ENCODE results near the gene TMPRSS3. TPM values are rescaled to one million over a fixed set of nuclear protein-coding genes. Genes with fewer than 3 reads are reported as not detected.
A peak's percentile ranks its signal among the peaks of the same experiment; 100 is the strongest.

The TMPRSS3 gene
- total RNA-seq, 1 donor from 2014 or later = not detected

DNA sequence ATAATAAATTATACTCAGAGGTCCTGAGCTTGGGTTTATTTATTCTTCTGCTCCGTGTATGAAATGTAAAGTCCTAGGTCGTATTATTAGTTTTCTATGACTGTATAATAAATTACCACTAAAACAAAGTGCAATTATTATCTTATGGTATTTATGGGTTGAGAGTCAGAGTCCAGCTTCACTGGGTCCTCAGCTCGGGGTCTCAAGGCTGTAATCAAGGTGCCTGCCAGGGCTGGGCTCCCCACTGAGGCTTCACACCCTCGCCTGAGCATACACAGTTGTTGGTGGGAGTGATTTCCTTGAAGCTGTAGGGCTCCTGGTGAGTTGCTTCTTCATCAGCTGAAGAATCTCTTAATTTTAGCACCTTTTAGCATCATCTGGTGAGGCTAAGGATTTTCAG, 23.0 kb upstream of the TMPRSS3 start:
- CTCF ChIA-PET = no interaction called here

GRCh38 chr21:42417533-42417932, 21.7 kb upstream of the TMPRSS3 start:
- TF ChIP-seq CTCF (IDR thresholded peaks at IDR 0.05) = no peak
- ATAC-seq (ENCODE audit: low read depth) (no peak), DNase-seq (no peak)
- Mint-ChIP-seq H3K4me1 (peaks cover 34% of the 10 kb centered on the region), H3K27me3 (peaks cover 4% of the 10 kb centered on the region), H3K9me3 (no peaks in the 10 kb centered on the region), H3K4me3 (no peak overlapping the region), H3K36me3 (ENCODE audit: low read depth) (no peaks in the 10 kb centered on the region), H3K27ac (no peak overlapping the region)
- ChIA-PET CTCF (no interaction called here), POLR2A (no interaction called here)
- intact Hi-C loops (cut with micrococcal nuclease) = no loop called here

More for the DNA sequence above, 23.0 kb upstream of the TMPRSS3 start:
- POLR2A ChIA-PET = no interaction called here
- Mint-ChIP-seq H3K4me3 (no peak overlapping the region), H3K4me1 (peaks cover 31% of the 10 kb centered on the region), H3K36me3 (ENCODE audit: low read depth) (no peaks in the 10 kb centered on the region), H3K27me3 (peaks cover 15% of the 10 kb centered on the region), H3K27ac (no peak overlapping the region), H3K9me3 (no peaks in the 10 kb centered on the region)
- no peak for TF ChIP-seq CTCF (IDR thresholded peaks at IDR 0.05)
- DNase-seq (no peak), ATAC-seq (ENCODE audit: low read depth) (no peak)
- intact Hi-C loops (cut with micrococcal nuclease) = no loop called here

DNA sequence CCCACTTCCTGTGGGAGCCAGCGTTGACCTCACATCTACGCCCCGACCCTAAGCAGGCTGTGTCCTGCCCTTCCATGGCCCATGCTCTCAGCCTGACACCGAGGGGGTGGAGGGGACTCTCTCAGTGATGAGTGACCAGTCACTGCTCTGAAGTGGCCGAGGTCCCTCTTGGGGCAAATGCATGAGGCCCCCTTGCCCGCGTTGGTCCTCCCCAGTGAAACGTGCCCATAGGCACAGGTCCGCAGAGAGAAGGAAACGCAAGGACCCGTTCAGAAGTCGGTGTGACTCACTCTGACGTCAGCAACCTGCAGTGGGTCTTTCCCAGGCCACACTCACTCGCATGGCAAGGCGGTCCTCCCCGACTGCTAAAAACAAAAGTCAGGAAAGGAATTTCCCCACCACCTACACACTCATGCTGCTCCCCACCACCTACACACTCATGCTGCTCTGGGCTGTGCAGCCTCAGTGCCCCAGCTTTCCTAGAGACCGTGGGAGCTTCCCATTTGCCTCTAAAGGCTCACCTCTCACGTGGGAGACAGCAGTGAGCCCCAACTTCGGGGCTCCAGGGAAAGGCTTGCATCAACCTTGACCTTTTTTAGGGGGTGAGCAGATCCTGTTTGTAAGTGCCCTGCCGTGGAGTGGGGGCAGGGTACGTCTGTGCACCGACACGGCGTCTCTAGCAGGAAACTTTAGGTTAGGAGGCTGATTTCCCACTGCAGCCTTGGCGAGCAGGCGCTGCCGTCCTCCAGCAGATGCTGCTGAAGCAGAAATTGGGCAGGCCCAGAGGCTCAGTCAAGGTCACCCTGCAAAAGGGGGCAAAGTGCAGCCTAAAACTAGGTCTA, 19.3 kb upstream of the TMPRSS3 start:
- ChIA-PET CTCF (no interaction called here), POLR2A (interaction anchor here (0.7 kb wide), 1 partner anchor 22 kb away, joined by 3 read pairs; no protein-coding TSS in a partner anchor)
- Mint-ChIP-seq H3K36me3 (ENCODE audit: low read depth) (no peaks in the 10 kb centered on the region), H3K4me3 (peak overlapping the region; percentile 70), H3K27ac (peak overlapping the region; percentile 84), H3K9me3 (no peaks in the 10 kb centered on the region), H3K4me1 (peaks cover 38% of the 10 kb centered on the region), H3K27me3 (peaks cover 4% of the 10 kb centered on the region)
- no peak for TF ChIP-seq CTCF (IDR thresholded peaks at IDR 0.05)
- ATAC-seq (ENCODE audit: low read depth) = peak; percentile 86
- intact Hi-C loops (cut with micrococcal nuclease) = loop anchor here (1.0 to 2.0 kb wide), 5 partner anchors 14 to 121 kb away; no protein-coding TSS in a partner anchor
- peak; percentile 62 for DNase-seq

DNA sequence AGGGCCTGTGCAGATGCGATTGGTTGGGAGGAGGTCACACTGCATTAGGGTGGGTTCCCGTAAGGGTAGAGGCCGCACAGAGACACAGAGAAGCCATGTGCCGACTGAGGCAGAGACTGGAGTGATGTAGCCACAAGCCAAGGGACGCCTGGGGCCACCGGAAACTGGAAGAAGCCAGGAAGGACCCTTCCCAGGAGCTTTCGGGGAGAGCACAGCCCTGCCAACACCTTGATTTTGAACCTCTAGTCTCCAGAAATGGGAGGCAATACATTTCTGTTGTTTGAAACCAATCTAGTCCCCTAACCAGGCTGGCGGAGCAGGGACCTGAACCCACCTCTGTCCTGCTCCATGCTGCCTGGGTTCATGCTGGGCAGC, 18.7 kb upstream of the TMPRSS3 start:
- no peak for TF ChIP-seq CTCF (IDR thresholded peaks at IDR 0.05)
- intact Hi-C loops (cut with micrococcal nuclease) = loop anchor here (2.0 kb wide), 2 partner anchors 14 to 22 kb away; no protein-coding TSS in a partner anchor
- ATAC-seq (ENCODE audit: low read depth) (no peak), DNase-seq (no peak)
- peaks cover 38% of the 10 kb centered on the region for H3K4me1 Mint-ChIP-seq
- H3K4me3 Mint-ChIP-seq = peak overlapping the region; percentile 70
- ChIA-PET CTCF (no interaction called here), POLR2A (interaction anchor here (0.7 kb wide), 1 partner anchor 21 kb away, joined by 3 read pairs; no protein-coding TSS in a partner anchor)
- H3K27ac Mint-ChIP-seq = peak overlapping the region; percentile 84
- H3K27me3 Mint-ChIP-seq = peaks cover 4% of the 10 kb centered on the region
- H3K36me3 Mint-ChIP-seq (ENCODE audit: low read depth) = no peaks in the 10 kb centered on the region
- no peaks in the 10 kb centered on the region for H3K9me3 Mint-ChIP-seq

GRCh38 chr21:42414066-42414465, 18.2 kb upstream of the TMPRSS3 start:
- no peak overlapping the region for H3K4me3 Mint-ChIP-seq
- CTCF ChIA-PET = no interaction called here

More at GRCh38 chr21:42414066-42414465, 18.2 kb upstream of the TMPRSS3 start:
- DNase-seq = no peak
- peaks cover 38% of the 10 kb centered on the region for H3K4me1 Mint-ChIP-seq
- H3K9me3 Mint-ChIP-seq = no peaks in the 10 kb centered on the region
- H3K27ac Mint-ChIP-seq = peak overlapping the region; percentile 46
- ATAC-seq (ENCODE audit: low read depth) = no peak
- intact Hi-C loops (cut with micrococcal nuclease) = loop anchor here (2.0 kb wide), 2 partner anchors 13 to 21 kb away; no protein-coding TSS in a partner anchor
- POLR2A ChIA-PET = no interaction called here
- no peaks in the 10 kb centered on the region for H3K36me3 Mint-ChIP-seq (ENCODE audit: low read depth)
- TF ChIP-seq CTCF (IDR thresholded peaks at IDR 0.05) = no peak
- H3K27me3 Mint-ChIP-seq = peaks cover 4% of the 10 kb centered on the region
